Endometrium (tissue), 2 donors: Measurements from ENCODE around the gene SPEM1.

Experiments
- FAIRE-seq: peaks from 2 replicates; lab custom pipeline; 2012; peaks lifted over from hg19 to GRCh38; lab: Jason Lieb, UNC
- donor health status: control.
- donor health status: control.

Gene SPEM1, protein sequence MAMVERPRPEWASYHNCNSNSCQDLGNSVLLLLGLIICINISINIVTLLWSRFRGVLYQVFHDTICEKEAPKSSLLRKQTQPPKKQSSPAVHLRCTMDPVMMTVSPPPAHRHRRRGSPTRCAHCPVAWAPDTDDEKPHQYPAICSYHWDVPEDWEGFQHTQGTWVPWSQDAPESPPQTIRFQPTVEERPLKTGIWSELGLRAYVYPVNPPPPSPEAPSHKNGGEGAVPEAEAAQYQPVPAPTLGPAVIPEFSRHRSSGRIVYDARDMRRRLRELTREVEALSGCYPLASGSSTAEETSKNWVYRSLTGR

DNA sequence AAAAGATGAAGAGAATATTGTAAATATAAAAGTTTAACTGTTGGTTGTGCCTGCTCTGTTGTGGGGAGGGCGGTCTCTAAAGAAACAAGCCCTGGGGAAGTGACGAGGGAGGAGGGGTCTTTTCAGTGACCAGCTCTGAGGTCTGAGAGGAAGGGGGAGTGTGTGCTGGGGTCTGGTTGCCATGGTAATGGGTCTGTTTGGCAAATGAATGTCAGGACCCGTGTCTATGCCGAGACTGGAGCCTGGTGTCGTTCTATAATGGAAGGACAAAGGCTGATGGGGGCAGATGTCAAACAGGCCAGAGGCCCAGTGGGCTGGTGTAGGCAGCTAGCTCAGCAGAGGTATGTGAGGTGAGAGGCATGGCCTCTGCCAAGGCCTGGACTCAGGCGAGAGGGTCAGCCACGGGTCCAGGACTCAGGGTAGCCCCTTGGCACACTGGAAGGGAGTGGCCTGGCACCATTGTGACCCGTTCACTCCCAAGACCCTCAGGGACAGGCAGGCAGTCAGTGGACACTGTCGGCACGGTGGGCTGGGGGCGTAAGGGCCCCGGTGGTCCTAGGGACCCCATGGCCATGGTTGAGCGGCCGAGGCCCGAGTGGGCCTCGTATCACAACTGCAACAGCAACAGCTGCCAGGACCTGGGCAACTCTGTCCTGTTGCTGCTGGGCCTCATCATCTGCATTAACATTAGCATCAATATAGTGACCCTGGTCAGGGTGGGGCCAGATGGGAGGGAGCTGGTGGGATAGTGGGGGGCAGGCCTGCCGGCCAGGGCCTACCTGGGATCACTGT, at the start of gene SPEM1:
SPEM1 (plus strand) TSS at position 506 of the 792 bp plus-strand sequence; CDS start at position 567, 61 bp downstream.
- FAIRE-seq: no peak

DNA sequence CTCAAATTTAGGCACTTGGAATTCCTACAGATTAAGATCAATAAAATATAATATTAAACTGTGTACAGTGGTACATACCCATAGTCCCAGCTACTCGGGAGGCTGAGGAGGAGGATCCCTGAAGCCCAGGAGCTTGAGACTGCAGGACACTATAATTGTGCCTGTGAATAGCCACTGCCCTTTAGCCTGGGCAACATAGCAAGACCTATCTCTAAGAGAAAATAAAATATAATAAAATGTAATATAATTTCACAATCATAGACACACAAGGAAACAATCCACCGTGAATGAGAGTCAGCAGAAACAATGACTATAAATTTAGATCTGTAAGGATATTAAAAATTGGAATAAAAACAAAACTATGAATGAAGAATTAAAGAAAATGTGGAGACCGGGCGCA, 49.3 kb upstream of the SPEM1 start:
- no peak for FAIRE-seq

DNA sequence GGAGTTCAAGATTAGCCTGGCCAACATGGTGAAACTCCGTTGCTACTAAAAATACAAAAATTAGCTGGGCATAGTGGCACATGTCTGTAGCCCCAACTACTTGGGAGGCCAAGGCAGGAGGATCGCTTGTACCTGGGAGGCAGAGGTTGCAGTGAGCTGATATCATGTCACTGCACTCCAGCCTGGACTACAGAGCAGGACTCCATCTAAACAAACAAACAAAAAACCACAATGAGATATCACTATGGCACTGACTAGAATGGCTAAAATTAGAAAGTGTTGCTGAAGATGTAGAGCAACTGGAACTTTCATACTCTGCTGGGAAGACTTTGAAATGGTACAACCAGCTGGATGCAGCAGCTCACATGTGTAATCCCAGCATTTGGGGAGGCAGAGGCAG, 45.8 kb upstream of the SPEM1 start:
- no peak for FAIRE-seq

DNA sequence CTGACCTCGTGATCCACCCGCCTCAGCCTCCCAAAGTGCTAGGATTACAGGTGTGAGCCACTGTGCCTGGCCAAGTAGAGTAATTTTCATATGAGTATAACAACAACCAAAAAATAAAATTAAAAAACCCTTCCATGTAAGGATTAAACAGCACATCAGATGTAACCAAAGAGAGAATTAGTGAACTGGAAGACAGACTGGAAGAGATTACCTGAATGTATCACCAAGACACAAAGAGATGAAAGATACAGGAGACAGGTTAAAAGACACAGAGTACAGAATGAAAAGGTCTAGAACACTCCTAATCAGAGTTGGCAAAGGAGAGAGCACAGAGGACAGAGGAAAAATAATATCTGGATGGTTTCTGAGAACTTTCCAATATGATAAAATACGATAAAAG, 41.0 kb upstream of the SPEM1 start:
- FAIRE-seq: no peak

DNA sequence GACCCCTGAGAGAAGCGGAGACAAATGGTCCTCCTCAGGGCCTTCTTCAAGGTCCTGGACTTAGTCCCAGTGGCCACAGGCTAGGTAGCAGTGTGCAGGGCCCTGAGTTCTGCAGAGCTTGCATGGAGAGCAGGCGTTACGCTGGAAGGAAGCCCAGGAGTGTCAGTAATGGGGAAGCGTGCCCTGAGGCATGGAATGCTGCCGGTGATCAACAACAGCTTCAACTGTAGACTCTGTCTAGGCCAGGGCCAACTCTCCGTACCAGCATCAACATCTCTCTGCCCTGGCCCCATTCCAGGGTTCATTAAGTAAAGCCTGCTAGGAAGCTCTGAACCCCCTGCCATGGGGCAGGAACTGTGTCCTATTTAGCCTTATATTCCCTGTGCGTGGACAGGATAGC, 39.8 kb upstream of the SPEM1 start:
- no peak for FAIRE-seq

DNA sequence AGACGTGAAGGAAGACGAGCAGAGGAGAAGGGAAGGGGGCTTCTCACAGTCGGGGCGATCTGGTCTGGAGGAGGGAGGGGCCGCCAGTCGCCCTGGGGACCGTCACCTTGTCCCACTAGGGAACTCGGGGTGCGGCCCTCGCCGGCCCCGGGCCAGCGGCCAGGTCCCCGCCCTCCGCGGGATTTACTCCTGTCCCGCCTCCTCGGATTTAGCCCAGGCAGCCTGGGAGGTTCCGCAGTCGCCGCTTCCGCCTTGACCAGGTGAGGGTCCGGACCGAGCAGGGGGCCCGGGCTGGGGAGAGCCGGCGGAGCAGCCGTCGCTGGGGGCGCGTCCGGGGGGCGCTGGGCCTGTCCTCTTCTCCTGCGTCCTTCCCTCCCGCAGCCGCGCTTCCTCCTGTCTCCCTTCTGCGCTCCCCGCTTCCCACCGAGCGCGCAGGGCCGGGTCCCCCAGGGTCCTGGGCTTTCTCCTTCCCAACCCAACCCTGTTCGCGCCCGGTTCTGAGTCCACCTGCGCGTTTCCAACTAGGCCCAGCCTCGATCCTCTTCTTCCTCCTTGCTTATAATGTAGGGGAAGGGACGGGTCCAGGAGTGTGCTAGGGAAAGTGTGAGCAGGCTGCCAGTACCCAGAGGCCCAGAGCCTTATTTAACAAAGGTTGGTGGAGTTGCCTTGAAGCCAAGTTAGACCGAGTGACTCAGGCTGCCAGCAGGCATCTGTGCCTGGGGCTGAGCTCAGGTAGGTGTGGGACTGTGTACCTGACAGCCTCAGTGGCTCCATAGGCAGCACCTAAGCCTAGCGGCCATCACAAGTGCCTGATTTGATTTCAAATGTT, 39.1 kb upstream of the SPEM1 start, which contains the start of gene TNK1:
TNK1 (plus strand) TSS at position 235 of the 829 bp plus-strand sequence. CDS start 1,838 bp downstream, outside the sequence.
- FAIRE-seq: no peak

DNA sequence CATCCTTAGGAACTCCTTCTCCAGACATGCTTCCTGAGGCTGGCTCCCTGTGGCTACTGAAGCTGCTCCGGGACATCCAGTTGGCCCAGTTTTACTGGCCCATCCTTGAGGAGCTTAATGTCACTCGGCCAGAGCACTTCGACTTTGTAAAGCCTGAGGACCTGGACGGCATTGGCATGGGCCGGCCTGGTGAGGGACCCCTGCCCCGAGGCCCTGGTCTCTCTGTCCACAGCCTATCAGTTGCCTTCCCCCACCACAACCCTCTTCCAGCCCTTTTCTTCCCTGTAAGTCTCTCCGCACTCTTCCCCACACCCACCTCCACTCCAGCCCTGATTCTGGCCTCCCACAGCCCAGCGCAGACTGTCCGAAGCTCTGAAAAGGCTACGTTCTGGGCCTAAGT, 37.2 kb upstream of the SPEM1 start:
- no peak for FAIRE-seq

DNA sequence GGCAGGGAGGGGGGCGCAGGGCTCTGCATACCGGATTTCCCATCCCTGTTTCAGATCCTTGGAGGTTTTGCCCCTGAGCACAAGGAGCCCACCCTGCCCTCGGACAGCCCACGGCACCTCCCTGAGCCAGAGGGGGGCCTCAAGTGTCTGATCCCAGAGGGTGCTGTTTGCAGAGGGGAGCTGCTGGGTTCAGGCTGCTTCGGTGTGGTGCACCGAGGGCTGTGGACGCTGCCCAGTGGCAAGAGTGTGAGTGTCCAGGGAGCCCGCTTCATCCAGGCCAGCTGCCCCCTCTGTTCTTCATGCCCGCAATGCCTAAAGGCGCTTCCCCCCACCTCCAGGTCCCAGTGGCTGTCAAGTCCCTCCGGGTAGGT, 36.8 kb upstream of the SPEM1 start:
- no peak for FAIRE-seq

DNA sequence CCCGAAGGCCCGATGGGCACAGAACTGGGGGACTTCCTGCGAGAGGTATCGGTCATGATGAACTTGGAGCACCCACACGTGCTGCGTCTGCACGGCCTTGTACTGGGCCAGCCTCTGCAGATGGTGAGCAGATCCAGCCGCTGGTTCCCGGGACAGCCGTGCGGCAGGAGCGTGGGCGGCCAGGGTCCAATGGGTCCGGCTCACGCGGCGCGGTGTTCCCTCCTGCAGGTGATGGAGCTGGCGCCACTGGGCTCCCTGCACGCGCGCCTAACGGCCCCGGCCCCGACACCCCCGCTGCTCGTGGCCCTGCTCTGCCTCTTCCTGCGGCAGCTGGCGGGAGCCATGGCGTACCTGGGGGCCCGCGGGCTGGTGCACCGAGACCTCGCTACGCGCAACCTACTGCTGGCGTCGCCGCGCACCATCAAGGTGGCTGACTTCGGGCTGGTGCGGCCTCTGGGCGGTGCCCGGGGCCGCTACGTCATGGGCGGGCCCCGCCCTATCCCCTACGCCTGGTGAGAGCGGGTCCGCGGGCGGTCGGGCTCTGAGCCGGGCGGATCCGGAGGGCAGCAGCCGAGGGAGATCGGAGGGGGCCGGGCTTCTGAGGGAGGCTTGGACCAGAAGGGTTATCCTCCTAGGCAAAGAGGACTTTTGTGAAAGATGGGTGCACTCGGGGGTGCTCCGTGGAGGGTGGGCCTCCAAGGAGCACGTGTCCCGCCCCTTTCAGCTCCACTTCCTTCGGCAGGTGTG, 36.2 kb upstream of the SPEM1 start:
- FAIRE-seq: no peak

DNA sequence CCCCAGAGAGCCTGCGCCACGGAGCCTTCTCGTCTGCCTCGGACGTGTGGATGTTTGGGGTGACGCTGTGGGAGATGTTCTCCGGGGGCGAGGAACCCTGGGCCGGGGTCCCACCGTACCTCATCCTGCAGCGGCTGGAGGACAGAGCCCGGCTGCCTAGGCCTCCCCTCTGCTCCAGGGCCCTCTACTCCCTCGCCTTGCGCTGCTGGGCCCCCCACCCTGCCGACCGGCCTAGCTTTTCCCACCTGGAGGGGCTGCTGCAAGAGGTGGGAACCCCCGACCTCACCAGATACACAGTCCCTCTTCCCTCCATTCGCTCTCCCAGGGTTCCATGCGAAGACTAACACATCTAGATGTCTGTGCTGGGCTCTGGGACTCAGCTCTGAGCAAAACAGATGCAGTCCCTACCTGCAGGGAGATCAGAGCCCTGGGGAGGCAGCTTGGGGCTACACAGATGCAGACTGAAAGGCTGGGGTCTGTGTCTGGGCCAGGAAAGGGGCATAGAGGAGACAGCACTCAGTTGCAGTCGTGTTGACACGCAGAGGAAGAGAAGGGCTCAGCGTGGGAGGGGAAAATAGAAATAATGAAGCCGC, 35.5 kb upstream of the SPEM1 start:
- FAIRE-seq: no peak

DNA sequence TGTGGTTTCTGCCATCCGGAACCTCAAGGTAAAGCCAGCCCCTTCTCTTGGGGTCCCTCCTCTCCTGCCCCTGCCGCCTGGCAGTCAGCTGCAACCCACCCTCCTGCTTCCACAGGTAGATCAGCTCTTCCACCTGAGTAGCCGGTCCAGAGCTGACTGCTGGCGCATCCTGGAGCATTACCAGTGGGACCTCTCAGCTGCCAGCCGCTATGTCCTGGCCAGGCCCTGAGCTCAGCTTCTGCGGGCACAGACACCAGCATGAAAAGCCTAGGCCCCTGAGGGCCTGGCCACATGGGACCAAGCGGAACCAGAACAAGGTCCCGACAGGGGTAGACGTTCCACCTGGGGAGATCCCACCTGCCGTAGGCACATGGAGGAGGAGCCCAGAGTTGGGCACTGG, 31.3 kb upstream of the SPEM1 start:
- FAIRE-seq: no peak

DNA sequence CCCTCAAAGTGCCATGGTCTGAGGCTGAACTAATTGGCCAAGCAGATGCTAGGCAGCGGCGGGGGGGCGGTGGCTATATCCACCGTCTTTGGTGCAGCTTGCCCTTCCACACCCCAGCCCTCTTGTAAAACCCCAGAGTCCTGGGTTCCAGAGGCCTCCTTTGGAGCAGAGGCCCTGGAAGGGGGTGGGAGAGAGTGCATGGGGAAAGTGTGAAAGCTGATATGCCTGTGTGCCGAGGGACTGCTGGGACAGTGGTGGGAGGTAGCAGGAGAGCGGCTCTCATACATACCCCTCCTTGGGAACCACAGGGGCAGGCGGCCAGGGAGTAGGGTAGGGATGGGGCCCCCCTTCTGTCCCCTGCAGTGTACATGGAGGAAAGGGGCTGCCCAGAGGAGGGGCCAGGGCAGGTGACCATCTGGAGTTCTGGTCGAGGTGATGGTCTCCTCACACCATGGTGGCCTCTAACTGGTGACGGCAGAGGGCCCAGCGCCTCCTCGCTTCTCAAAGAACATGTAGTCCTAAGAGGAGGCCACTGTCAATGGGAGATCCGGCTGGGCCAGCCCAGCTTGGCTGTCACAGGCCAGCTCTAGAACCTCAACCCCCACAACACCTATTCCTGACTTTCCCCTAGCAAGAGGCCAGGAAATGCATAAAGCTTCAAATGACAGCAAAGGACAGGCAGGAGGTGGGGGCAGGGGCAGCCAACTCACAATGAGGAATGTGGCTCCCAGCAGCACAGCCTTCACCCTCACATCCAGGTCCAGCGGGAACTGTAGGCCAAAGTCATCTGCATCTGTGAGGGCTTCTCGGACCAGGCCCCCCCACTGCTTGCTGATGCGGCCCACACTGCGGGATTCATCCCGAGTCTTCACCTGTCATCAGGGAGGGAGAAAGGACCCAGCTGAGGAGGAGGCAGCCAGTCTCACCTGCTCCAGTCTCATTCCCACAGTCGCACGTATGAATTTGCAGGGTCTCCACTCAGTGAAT, 29.9 kb upstream of the SPEM1 start:
- FAIRE-seq: no peak

DNA sequence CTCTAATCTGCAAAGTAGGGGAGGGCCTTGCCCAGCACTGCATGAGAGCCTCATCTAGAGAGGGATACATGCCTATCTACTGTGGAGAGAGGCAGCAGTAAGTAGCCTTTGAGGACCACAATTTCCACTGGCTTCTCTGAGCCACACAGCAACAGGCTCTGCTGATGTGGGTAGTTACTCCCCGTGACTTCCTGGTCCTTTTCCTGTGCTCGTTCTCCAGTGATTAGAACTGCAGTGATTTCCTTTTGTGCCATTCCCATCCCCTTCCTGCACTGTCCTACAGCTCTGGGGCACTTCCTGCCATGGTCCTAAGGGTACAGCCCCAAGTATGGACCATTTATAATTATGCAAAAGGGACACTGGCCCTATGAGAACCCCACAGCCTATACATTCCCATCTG, 28.8 kb upstream of the SPEM1 start:
- FAIRE-seq: no peak

DNA sequence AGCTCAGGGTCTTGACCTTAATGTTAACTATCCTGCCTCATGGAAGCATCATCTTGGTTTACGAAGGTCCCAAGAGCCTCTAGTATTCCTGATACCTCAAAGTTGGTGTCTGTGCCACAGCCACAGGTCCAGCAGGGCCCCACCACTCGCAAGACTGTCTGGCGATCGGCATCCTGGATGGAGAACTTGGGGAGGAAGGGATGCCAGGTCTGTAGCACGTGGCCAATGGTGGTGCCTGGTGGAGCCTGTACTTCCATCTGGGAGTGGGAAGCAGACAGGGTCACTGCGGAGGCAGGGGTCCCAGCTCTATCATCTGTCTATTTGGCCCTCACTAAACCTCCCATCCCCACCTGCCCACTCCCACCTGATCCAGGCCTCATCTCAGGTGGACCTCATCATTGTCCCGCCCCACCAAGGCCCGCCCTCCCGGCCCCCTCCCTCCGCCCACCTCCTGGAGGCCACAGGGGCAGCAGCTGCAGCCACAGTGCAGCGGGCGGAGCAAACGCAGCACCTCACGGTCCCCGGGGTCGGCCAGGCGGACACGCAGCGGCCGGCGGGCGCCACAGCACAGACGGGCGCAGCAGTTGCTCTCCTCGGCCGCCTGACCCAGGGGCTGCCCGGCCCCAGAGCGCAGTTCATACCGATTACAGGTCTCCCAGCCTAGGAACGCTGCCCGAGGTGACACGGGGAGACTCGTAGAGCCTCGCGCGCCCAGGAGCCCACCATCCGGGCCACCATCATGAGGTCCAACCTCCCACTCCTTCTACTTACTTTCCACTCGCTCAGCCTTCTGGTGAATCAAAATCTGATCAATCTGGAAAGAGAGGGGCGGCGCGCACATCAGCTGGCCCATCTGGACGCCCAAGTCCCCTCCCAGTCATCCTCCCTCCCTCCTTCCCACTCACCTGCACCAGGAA, 27.2 kb upstream of the SPEM1 start:
- FAIRE-seq: no peak

DNA sequence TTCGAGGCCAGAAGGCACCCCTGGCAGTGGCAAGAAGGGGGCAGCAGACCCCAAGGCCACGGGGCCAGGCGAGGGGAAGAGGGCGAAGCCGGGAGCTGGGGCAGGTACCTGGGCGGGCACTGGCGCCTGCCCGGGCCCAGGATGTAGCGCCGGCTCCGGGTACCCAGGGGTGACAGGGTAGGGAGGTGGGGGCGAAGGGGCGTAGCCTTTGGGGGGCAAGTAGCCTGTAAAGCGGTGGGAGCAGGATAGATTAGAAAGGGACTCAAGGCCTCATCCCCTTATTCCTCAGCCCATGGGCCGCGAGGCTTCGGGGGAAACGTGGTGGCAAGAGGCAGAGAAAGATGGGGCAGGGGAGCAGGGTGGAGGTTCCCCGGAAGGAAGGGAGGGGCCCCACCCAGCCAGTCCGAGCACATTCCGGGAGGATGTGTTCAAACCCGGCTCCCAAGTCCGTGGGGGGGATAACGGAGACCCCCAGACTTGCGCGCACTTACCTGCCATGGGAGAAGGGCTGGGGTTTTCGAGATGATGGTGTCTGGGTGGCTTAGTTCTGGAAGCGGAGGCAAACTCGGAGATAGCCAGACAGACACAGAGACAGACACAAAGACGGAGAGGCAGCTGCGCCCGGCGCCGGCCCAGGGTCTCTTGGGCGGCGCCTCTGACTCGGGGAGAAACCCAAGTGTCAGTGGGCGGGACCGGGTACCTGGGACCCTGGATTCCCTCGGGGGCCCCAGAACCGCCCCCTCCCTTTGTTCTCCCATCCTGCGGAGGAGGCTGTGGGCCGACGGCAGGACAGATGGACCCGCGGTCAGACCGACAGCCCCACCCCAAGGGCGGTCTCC, 26.3 kb upstream of the SPEM1 start:
- FAIRE-seq: no peak

DNA sequence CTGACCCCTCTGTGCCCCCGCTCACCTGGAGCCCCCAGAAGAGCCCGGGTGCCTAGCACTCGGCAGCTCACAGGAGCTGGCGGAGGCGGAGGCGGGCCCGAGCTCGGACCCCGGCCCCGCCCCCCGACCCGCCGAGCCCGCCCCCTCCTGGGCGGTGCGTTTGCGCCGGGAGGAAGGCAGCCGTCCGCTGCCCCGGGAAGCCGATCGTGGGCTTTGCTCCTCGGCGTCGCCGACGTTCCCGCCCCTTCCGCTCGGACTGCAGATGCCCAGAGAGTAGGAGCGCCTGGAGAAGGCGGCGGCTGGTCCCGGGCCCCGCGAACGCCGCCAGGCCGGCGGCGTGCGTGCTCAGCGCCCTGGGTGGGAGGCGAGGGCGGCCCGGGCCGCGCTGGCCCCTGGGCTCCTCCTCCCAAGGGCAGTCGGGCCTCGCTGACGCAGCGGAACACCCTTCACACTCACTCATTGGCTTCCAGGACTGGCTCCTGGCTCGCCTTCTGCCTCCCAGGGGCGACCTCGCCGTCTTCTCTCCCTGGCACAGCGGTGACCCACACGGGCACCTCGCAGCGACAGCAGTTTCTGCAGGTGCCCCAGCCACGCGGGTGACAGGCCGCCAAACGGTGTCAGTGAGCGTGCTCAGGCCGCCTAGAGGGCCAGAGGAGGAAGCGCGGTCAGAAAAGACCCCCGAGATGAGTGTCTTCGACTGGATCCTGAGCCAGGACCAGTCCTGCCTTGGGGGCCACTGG, 25.5 kb upstream of the SPEM1 start, which contains the start of gene PLSCR3:
PLSCR3 (minus strand) TSS at position 74 of the 740 bp plus-strand sequence. CDS start 415 bp downstream, outside the sequence.
- FAIRE-seq: no peak

DNA sequence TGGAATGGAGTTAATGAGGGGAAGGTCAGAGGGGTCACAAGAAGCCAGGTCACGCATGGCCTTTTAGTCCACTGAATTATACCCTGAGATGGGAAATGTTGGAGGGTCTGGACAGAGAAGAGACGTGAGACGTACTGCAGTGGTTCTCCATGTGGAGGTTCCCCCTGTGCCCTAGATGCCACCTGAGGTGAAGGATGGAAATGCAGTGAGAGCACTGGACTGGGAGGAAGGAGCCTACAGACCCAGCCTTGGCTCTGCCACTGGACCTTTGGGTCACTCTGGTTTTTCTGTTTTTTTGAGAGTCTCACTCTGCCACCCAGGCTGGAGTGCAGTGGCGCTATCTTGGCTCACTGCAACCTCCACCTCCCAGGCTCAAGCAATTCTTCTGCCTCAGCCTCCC, 24.0 kb upstream of the SPEM1 start:
- FAIRE-seq: no peak
